Measurements from ENCODE around the gene HSD17B2.

Gene HSD17B2

GRCh38 chr16:82047374-82047773 is 12.3 kb downstream of the HSD17B2 start:
- TF ChIP-seq CTCF (IDR thresholded peaks at IDR 0.05; ENCODE audit: low read depth, low read length), result no peak
- H3K4me3 ChIP-seq (ENCODE audit: low read depth, low read length), result no peak overlapping the region

- H3K4me3 ChIP-seq (ENCODE audit: low read depth, low read length), result no peak overlapping the region
- TF ChIP-seq CTCF (IDR thresholded peaks at IDR 0.05; ENCODE audit: low read depth, low read length), result no peak
Observed at GRCh38 chr16:82047787-82048186, 12.7 kb downstream of the HSD17B2 start.

GRCh38 chr16:82049484-82049883 is 14.4 kb downstream of the HSD17B2 start:
- H3K4me3 ChIP-seq (ENCODE audit: low read depth, low read length), result no peak overlapping the region
- no peak for TF ChIP-seq CTCF (IDR thresholded peaks at IDR 0.05; ENCODE audit: low read depth, low read length)

- H3K4me3 ChIP-seq (ENCODE audit: low read depth, low read length), result no peak overlapping the region
- TF ChIP-seq CTCF (IDR thresholded peaks at IDR 0.05; ENCODE audit: low read depth, low read length), result no peak
Observed at GRCh38 chr16:82050506-82050905, 15.5 kb downstream of the HSD17B2 start.

- no peak for TF ChIP-seq CTCF (IDR thresholded peaks at IDR 0.05; ENCODE audit: low read depth, low read length)
- H3K4me3 ChIP-seq (ENCODE audit: low read depth, low read length), result no peak overlapping the region
Observed at GRCh38 chr16:82050909-82051357, 15.9 kb downstream of the HSD17B2 start.

GRCh38 chr16:82051656-82052055 is 16.6 kb downstream of the HSD17B2 start:
- no peak overlapping the region for H3K4me3 ChIP-seq (ENCODE audit: low read depth, low read length)
- TF ChIP-seq CTCF (IDR thresholded peaks at IDR 0.05; ENCODE audit: low read depth, low read length), result no peak

GRCh38 chr16:82055117-82055516 is 20.1 kb downstream of the HSD17B2 start:
- TF ChIP-seq CTCF (IDR thresholded peaks at IDR 0.05; ENCODE audit: low read depth, low read length), result no peak
- no peak overlapping the region for H3K4me3 ChIP-seq (ENCODE audit: low read depth, low read length)
